Common myeloid progenitor, CD34-positive (primary cell): Measurements from ENCODE around the gene SELENOM.

Source experiments
- CTCF ChIA-PET: fragments of 350-600 bp; sonication (Branson Sonifier 250); formaldehyde crosslinking; loops from one replicate; lab custom pipeline; 2021; ENCODE audit warnings: antibody characterized with exemption; lab: Charles Lee
- POLR2A ChIA-PET: fragments of 350-600 bp; sonication (Branson Sonifier 250); formaldehyde crosslinking; loops from one replicate; lab custom pipeline; 2021; ENCODE audit warnings: antibody characterized with exemption; lab: Charles Lee
- DNase-seq, 3 donors: peaks; one replicate each; pipeline versions ENCODE4 v3.0.0 to v3.0.0-alpha.2; 2013
- H3K27ac ChIP-seq, 2 experiments: 1 replicate in 1 of 2; 2 replicates in 1 of 2; pipeline ENCODE4 v1.7.0; 2013; ENCODE audit warnings: inconsistent platforms in 2 of 2, low read length in 2 of 2, mild to moderate bottlenecking in 2 of 2, low read depth in 1 of 2, moderate library complexity in 1 of 2; ENCODE audit not compliant: severe bottlenecking in 2 of 2, insufficient read depth in 1 of 2, poor library complexity in 1 of 2
- H3K27me3 ChIP-seq, 5 experiments: replicated peaks in 2 of 5; 1 replicate in 3 of 5; 2 replicates in 2 of 5; pipeline versions ENCODE4 v1.6.1 to v1.7.0; 2013; ENCODE audit warnings: low read length in 4 of 5, mild to moderate bottlenecking in 2 of 5, moderate library complexity in 2 of 5, inconsistent platforms in 1 of 5; ENCODE audit not compliant: insufficient read depth in 5 of 5, control insufficient read depth in 4 of 5
- H3K36me3 ChIP-seq, 4 experiments: 1 replicate in 2 of 4; 2 replicates in 2 of 4; pipeline versions ENCODE4 v1.6.1 to v1.7.0; 2013; ENCODE audit warnings: low read length in 3 of 4, control low read depth in 1 of 4, mild to moderate bottlenecking in 1 of 4; ENCODE audit not compliant: control insufficient read depth in 4 of 4, insufficient read depth in 4 of 4
- H3K4me1 ChIP-seq, 4 experiments: 1 replicate in 3 of 4; 2 replicates in 1 of 4; pipeline versions ENCODE4 v1.6.1 to v1.7.1; 2013; ENCODE audit warnings: low read length in 3 of 4, mild to moderate bottlenecking in 3 of 4, control low read depth in 1 of 4, inconsistent platforms in 1 of 4, moderate library complexity in 1 of 4; ENCODE audit not compliant: control insufficient read depth in 4 of 4, insufficient read depth in 4 of 4; ENCODE audit errors: control extremely low read depth in 1 of 4
- H3K4me3 ChIP-seq, 7 experiments: 1 replicate in 4 of 7; 2 replicates in 3 of 7; pipeline versions ENCODE4 v1.5.1 to v1.7.0; 2013; ENCODE audit warnings: mild to moderate bottlenecking in 7 of 7, low read length in 6 of 7, moderate library complexity in 6 of 7, inconsistent platforms in 2 of 7, low read depth in 2 of 7, control low read depth in 1 of 7; ENCODE audit not compliant: insufficient read depth in 4 of 7, control insufficient read depth in 1 of 7; ENCODE audit errors: extremely low read depth in 1 of 7
- H3K9me3 ChIP-seq, 5 experiments: 1 replicate in 4 of 5; 2 replicates in 1 of 5; pipeline versions ENCODE4 v1.6.1 to v1.7.1; 2013; ENCODE audit warnings: low read length in 4 of 5, mild to moderate bottlenecking in 2 of 5, inconsistent platforms in 1 of 5, low read depth in 1 of 5, moderate library complexity in 1 of 5; ENCODE audit not compliant: control insufficient read depth in 4 of 5, insufficient read depth in 2 of 5; ENCODE audit errors: control extremely low read depth in 1 of 5
- WGBS: methylation state at CpG from one replicate; pipeline ENCODE4 v1.1.5; 2013; ENCODE audit not compliant: insufficient coverage; 5-methylcytosine and 5-hydroxymethylcytosine counted together

SELENOM gene

DNA sequence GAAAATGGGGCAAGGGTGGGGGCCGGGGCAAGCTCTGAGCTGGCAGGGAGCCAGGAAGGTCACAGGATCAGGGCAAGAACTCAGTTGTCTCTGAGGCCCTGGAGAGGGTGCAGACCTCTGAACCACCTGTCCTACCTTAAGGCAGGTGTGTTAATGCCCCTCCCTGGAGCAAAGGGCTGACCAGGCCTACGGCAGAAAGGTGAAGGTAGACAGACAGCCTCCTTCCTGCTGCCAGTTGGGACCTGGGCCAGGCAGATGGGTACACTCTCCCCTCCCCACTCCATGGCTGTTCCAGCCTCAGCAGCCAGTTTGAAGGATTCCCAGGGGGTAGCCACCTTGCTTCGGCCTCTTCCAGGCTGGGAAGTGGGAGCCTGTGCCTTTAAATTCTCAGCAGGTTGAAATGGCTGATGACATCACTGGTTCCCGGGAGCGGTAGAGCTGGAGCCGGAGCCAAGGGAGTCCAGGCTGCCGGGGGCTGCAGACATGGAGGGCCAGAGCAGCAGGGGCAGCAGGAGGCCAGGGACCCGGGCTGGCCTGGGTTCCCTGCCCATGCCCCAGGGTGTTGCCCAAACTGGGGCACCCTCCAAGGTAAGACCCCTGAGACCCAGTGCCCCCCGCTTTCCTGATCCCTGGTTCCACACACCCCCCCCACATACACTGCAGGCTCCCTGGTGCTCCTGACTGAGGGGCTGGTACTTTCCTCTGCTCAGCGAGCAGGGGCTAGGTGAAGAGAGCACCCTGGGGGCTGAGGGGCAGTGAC is 15.3 kb upstream of the SELENOM start, which contains the start of gene INPP5J:
Gene INPP5J (plus strand): TSS at position 435 of the 760 bp plus-strand sequence. CDS start 49 bp downstream, at position 484.
- ChIA-PET CTCF (interaction anchor here (0.8 kb wide), 1 partner anchor 177 kb away, joined by 3 read pairs; no protein-coding TSS in a partner anchor), POLR2A (no interaction called here)
- Histone ChIP-seq H3K27ac (no peak within 1 kb of the TSS), H3K4me3 (no peak within 1 kb of the TSS), H3K9me3 (no peaks in the 10 kb centered on the region), H3K27me3 (no peaks in the 10 kb centered on the region), H3K36me3 (no peaks in the 10 kb centered on the region), H3K4me1 (peaks cover 0 to 5% (median 3%) of the 10 kb centered on the region in 4 experiments)
- DNase-seq: no peak
- 71% methylated on average over 8 of the region's 10 CpGs for WGBS

GRCh38 chr22:31122196-31122531 is 14.8 kb upstream of the SELENOM start:
- Histone ChIP-seq H3K4me3 (no peak overlapping the region), H3K4me1 (peaks cover 0 to 3% (median 3%) of the 10 kb centered on the region in 4 experiments), H3K27me3 (no peaks in the 10 kb centered on the region), H3K36me3 (no peaks in the 10 kb centered on the region), H3K9me3 (no peaks in the 10 kb centered on the region), H3K27ac (no peak overlapping the region)
- POLR2A ChIA-PET: no interaction called here
- CTCF ChIA-PET: interaction anchor here (0.8 kb wide), 1 partner anchor 177 kb away, joined by 3 read pairs; no protein-coding TSS in a partner anchor
- DNase-seq: no peak
- WGBS: 87% methylated on average over 2 of the region's 2 CpGs

- Histone ChIP-seq H3K36me3 (no peaks in the 10 kb centered on the region), H3K27me3 (no peaks in the 10 kb centered on the region), H3K27ac (no peak overlapping the region), H3K4me1 (peaks cover 0 to 3% (median under 1%) of the 10 kb centered on the region in 4 experiments), H3K9me3 (no peaks in the 10 kb centered on the region), H3K4me3 (no peak overlapping the region)
- POLR2A ChIA-PET: no interaction called here
- no peak for DNase-seq
- 95% methylated on average over 4 of the region's 4 CpGs for WGBS
- CTCF ChIA-PET: no interaction called here
These were observed 14.0 kb upstream of the SELENOM start for GRCh38 chr22:31121403-31121802.

- Histone ChIP-seq H3K27me3 (no peaks in the 10 kb centered on the region), H3K9me3 (no peaks in the 10 kb centered on the region), H3K4me1 (peaks cover 0 to 3% (median under 1%) of the 10 kb centered on the region in 4 experiments), H3K36me3 (no peaks in the 10 kb centered on the region), H3K27ac (no peak overlapping the region), H3K4me3 (no peak overlapping the region)
- DNase-seq: no peak
- ChIA-PET POLR2A (interaction anchor here (0.6 kb wide), 1 partner anchor 557 kb away, joined by 3 read pairs; no protein-coding TSS in a partner anchor), CTCF (no interaction called here)
- 100% methylated on average over 1 of the region's 1 CpG for WGBS
These were observed 13.3 kb upstream of the SELENOM start for GRCh38 chr22:31120642-31121041.

DNA sequence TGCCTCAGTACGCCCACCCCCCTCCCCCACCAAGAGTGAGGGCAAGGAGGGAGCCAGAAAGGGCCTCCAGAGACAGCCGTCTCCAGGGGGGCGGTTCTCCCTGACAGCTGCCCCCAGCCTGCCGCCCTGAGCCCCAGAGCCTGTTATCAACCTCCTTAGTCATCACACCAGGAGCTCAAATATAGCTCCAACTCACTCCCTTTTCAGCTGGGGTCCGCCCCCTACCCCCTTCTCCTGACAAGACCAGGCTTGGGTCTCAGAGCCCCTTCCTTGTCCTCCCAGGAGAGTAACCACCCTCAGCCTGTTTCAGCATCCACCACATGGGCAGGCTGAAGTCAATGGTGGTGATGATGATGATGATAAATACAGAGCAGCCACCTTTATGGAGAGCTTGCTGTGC is 12.9 kb upstream of the SELENOM start:
- peaks cover 0 to 3% (median under 1%) of the 10 kb centered on the region in 4 experiments for H3K4me1 ChIP-seq
- no peak overlapping the region for H3K4me3 ChIP-seq
- H3K27me3 ChIP-seq: no peaks in the 10 kb centered on the region
- 100% methylated on average over 1 of the region's 5 CpGs for WGBS
- H3K27ac ChIP-seq: no peak overlapping the region
- CTCF ChIA-PET: interaction anchor here (0.6 kb wide), 1 partner anchor 363 kb away, joined by 5 read pairs; no protein-coding TSS in a partner anchor
- no peak for DNase-seq
- POLR2A ChIA-PET: interaction anchor here (0.6 kb wide), 1 partner anchor 556 kb away, joined by 3 read pairs; no protein-coding TSS in a partner anchor
- no peaks in the 10 kb centered on the region for H3K9me3 ChIP-seq
- no peaks in the 10 kb centered on the region for H3K36me3 ChIP-seq

- ChIA-PET CTCF (interaction anchor here (0.9 kb wide), 1 partner anchor 93 kb away, joined by 3 read pairs; the partner anchor contains the start of gene LIMK2), POLR2A (no interaction called here)
- Histone ChIP-seq H3K4me3 (no peak overlapping the region), H3K27ac (no peak overlapping the region), H3K4me1 (peaks cover 0 to 3% (median under 1%) of the 10 kb centered on the region in 4 experiments), H3K27me3 (no peaks in the 10 kb centered on the region), H3K9me3 (no peaks in the 10 kb centered on the region), H3K36me3 (no peaks in the 10 kb centered on the region)
- 98% methylated on average over 5 of the region's 7 CpGs for WGBS
- no peak for DNase-seq
These were observed 11.8 kb upstream of the SELENOM start for GRCh38 chr22:31119026-31119717.
